GM18508 (cell line): ENCODE results near the gene OR51E1.

Source experiments
- ATAC-seq: cut with Tn5 transposase; IDR thresholded peaks from one replicate; pipeline ENCODE4 v1.9.1; 2021; ENCODE audit warnings: moderate number of reproducible peaks; ENCODE audit not compliant: insufficient read depth, unreplicated experiment

OR51E1 gene

GRCh38 chr11:4643682-4644081 lies at the start of gene OR51E1:
OR51E1 (plus strand) TSS chr11:4643982; CDS start chr11:4652527, 8,545 bp downstream.
- no peak for ATAC-seq

- ATAC-seq: no peak
Measured at GRCh38 chr11:4605057-4605456, 38.7 kb upstream of the OR51E1 start.

- no peak for ATAC-seq
Measured at GRCh38 chr11:4606231-4607015, 37.4 kb upstream of the OR51E1 start.

GRCh38 chr11:4607096-4607495 lies 36.7 kb upstream of the OR51E1 start:
- ATAC-seq: no peak

- ATAC-seq: peak; percentile 89
Measured at GRCh38 chr11:4607781-4608666, 35.8 kb upstream of the OR51E1 start, which contains the start of gene TRIM68. TRIM68 (minus strand) TSS chr11:4608231; CDS start chr11:4605504, 2,727 bp downstream.

- ATAC-seq: no peak
Measured at GRCh38 chr11:4610258-4610935, 33.4 kb upstream of the OR51E1 start.

- ATAC-seq: no peak
Measured at GRCh38 chr11:4611986-4612385, 31.8 kb upstream of the OR51E1 start.

- no peak for ATAC-seq
Measured at GRCh38 chr11:4615856-4616444, 27.8 kb upstream of the OR51E1 start.

- no peak for ATAC-seq
Measured at GRCh38 chr11:4619514-4619913, 24.3 kb upstream of the OR51E1 start.

GRCh38 chr11:4626207-4627099 lies 17.3 kb upstream of the OR51E1 start:
- no peak for ATAC-seq

GRCh38 chr11:4636136-4636535 lies 7.6 kb upstream of the OR51E1 start:
- ATAC-seq: no peak

- ATAC-seq: peak; percentile 65
Measured at GRCh38 chr11:4636962-4637661, 6.7 kb upstream of the OR51E1 start, which contains the start of gene OR51D1. OR51D1 (plus strand) TSS chr11:4637477; CDS start chr11:4639791, 2,314 bp downstream.

- no peak for ATAC-seq
Measured at GRCh38 chr11:4637662-4638047, 6.1 kb upstream of the OR51E1 start.

GRCh38 chr11:4639931-4640330 lies 3.9 kb upstream of the OR51E1 start:
- no peak for ATAC-seq

GRCh38 chr11:4641501-4641900 lies 2.3 kb upstream of the OR51E1 start:
- ATAC-seq: no peak

GRCh38 chr11:4642043-4642442 lies 1.7 kb upstream of the OR51E1 start:
- no peak for ATAC-seq

- ATAC-seq: no peak
Measured at GRCh38 chr11:4643076-4643475, 706 bp upstream of the OR51E1 start.

GRCh38 chr11:4644233-4644632 lies 451 bp downstream of the OR51E1 start:
- no peak for ATAC-seq

GRCh38 chr11:4645974-4646373 lies 2.2 kb downstream of the OR51E1 start:
- ATAC-seq: no peak
